ENCODE measurements around the gene VASP.
"Not testable (repeated sequence)": the region's sequence is repeated elsewhere in the genome, so short reads cannot be mapped to it uniquely, and the experiment has no call there.

Gene VASP

GRCh38 chr19:45497791-45498190 is 9.5 kb upstream of the VASP start:
- DNase-seq, result no peak

GRCh38 chr19:45498411-45499195 is 8.7 kb upstream of the VASP start, which contains the start of gene PPM1N:
TSS of gene PPM1N (plus strand) at chr19:45498443. CDS start at chr19:45498473, 30 bp downstream.
- DNase-seq, result peak; percentile 45 to 56

GRCh38 chr19:45499196-45500180 is 7.8 kb upstream of the VASP start:
- DNase-seq, result peak; percentile 60 to 61

- DNase-seq, result no peak
Observed at GRCh38 chr19:45500918-45501729, 6.2 kb upstream of the VASP start.

GRCh38 chr19:45501730-45502014 is 5.6 kb upstream of the VASP start:
- DNase-seq, result no peak

- no peak for DNase-seq
Observed at GRCh38 chr19:45502111-45502510, 5.2 kb upstream of the VASP start.

- DNase-seq, result no peak
Observed at GRCh38 chr19:45503909-45504308, 3.4 kb upstream of the VASP start.

- no peak for DNase-seq
Observed at GRCh38 chr19:45505151-45505995, 1.9 kb upstream of the VASP start.

- DNase-seq, result no peak
Observed at GRCh38 chr19:45505996-45506245, 1.4 kb upstream of the VASP start.

GRCh38 chr19:45506246-45506988 is 862 bp upstream of the VASP start:
- DNase-seq, result peak; percentile 99

GRCh38 chr19:45507872-45508416 is 665 bp downstream of the VASP start:
- no peak for DNase-seq

- peak; percentile 45 to 52 for DNase-seq
Observed at GRCh38 chr19:45508417-45508860, 1.2 kb downstream of the VASP start.

GRCh38 chr19:45508861-45509691 is 1.8 kb downstream of the VASP start:
- DNase-seq, result no peak

GRCh38 chr19:45509692-45510015 is 2.4 kb downstream of the VASP start:
- DNase-seq, result no peak

GRCh38 chr19:45510352-45510751 is 3.1 kb downstream of the VASP start:
- not testable (repeated sequence) for DNase-seq

GRCh38 chr19:45511074-45511473 is 3.8 kb downstream of the VASP start:
- DNase-seq, result no peak

GRCh38 chr19:45512881-45513483 is 5.7 kb downstream of the VASP start:
- no peak for DNase-seq

- DNase-seq, result no peak
Observed at GRCh38 chr19:45514376-45515051, 7.2 kb downstream of the VASP start.

- DNase-seq, result no peak
Observed at GRCh38 chr19:45515081-45515624, 7.9 kb downstream of the VASP start.

Measured in activated CD4-positive, alpha-beta T cell treated with anti-CD3 and anti-CD28 coated beads, Interleukin-2, amount 50 U/mL, for 4 hours (primary cell).